Uterus (tissue), 2 donors: ENCODE measurements around the gene MOB3A.

Experiments used
- CTCF ChIP-seq, 4 experiments: fragments of 200-600 bp in 2 of 4; fragments of 450-650 bp in 2 of 4; sonication (generic) in 2 of 4; IDR thresholded peaks; one replicate each; pipeline ENCODE4 v1.5.1; 2016 to 2019; ENCODE audit warnings: antibody characterized with exemption in 4 of 4, mild to moderate bottlenecking in 2 of 4, moderate library complexity in 1 of 4
- POLR2A ChIP-seq, 2 donors: fragments of 450-650 bp; IDR thresholded peaks; one replicate each; pipeline ENCODE4 v1.6.1; 2016; ENCODE audit warnings: antibody characterized with exemption in 2 of 2, mild to moderate bottlenecking in 1 of 2, moderate library complexity in 1 of 2

DNA sequence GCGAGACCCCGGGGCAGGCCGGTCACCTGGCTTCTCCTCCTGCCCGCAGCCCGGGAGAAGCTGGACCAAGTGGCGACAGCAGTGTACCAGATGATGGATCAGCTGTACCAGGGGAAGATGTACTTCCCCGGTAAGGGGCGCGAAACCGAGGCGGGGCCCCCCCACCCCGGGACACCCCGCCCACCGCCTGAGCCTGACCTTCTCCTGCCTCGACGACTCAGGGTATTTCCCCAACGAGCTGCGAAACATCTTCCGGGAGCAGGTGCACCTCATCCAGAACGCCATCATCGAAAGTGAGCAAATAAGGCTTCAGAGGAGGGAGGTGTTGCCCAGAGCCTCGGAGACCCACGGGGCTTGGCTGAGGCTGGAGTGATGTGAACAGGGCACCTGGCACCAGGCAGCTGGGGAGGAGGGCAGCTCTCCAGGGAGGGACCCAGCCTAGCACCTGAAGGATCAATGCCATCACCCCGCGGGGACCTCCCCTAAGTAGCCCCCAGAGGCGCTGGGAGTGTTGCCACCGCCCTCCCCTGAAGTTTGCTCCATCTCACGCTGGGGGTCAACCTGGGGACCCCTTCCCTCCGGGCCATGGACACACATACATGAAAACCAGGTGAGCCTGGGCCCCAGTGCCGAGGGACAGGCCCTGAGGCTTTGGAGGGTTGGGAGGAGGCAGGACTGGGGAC is 1.2 kb upstream of the MOB3A start:
- no peak for TF ChIP-seq CTCF (IDR thresholded peaks at IDR 0.05)
- no peak for TF ChIP-seq POLR2A (IDR thresholded peaks at IDR 0.05)
